OCI-LY1 (cell line): Measurements from ENCODE around the gene TSEN54.

Experiments
- EZH2 ChIP-seq: fragments of 200-600 bp; sonication (generic), shearing (Covaris generic); IDR thresholded peaks from 2 replicates; pipeline ENCODE4 v1.8.0; 2017; ENCODE audit warnings: borderline replicate concordance, mixed run types, mild to moderate bottlenecking, antibody characterized with exemption, low read length, moderate library complexity, mixed read lengths
- TF ChIP-seq, protein P1 (sequence below): fragments of 200-600 bp; sonication (generic), shearing (Covaris generic); IDR thresholded peaks from 2 replicates; pipeline ENCODE4 v1.5.1; 2017; ENCODE audit warnings: mild to moderate bottlenecking, antibody characterized with exemption, low read length, moderate library complexity, mixed read lengths

- TF ChIP-seq, protein P1, sequence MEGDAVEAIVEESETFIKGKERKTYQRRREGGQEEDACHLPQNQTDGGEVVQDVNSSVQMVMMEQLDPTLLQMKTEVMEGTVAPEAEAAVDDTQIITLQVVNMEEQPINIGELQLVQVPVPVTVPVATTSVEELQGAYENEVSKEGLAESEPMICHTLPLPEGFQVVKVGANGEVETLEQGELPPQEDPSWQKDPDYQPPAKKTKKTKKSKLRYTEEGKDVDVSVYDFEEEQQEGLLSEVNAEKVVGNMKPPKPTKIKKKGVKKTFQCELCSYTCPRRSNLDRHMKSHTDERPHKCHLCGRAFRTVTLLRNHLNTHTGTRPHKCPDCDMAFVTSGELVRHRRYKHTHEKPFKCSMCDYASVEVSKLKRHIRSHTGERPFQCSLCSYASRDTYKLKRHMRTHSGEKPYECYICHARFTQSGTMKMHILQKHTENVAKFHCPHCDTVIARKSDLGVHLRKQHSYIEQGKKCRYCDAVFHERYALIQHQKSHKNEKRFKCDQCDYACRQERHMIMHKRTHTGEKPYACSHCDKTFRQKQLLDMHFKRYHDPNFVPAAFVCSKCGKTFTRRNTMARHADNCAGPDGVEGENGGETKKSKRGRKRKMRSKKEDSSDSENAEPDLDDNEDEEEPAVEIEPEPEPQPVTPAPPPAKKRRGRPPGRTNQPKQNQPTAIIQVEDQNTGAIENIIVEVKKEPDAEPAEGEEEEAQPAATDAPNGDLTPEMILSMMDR: no peak
- no peak for TF ChIP-seq EZH2
These were observed 16.9 kb upstream of the TSEN54 start for GRCh38 chr17:75499313-75500022.
